GM18502 (cell line): ENCODE measurements around the gene DUX4.
A peak's percentile ranks its signal among the peaks of the same experiment; 100 is the strongest.
"Not testable (repeated sequence)": the region's sequence is repeated elsewhere in the genome, so short reads cannot be mapped to it uniquely, and the experiment has no call there.

Experiments
- ATAC-seq: cut with Tn5 transposase; IDR thresholded peaks from one replicate; pipeline ENCODE4 v1.9.1; 2021; ENCODE audit warnings: mild to moderate bottlenecking; ENCODE audit not compliant: unreplicated experiment, poor library complexity

The DUX4 gene

DNA sequence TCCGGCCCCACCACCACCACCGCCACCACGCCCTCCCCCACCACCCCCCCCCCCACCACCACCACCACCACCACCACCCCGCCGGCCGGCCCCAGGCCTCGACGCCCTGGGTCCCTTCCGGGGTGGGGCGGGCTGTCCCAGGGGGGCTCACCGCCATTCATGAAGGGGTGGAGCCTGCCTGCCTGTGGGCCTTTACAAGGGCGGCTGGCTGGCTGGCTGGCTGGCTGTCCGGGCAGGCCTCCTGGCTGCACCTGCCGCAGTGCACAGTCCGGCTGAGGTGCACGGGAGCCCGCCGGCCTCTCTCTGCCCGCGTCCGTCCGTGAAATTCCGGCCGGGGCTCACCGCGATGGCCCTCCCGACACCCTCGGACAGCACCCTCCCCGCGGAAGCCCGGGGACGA, at the start of gene DUX4:
TSS of gene DUX4 (plus strand) at position 347 of the 400 bp plus-strand sequence. CDS start at position 347, 0 bp downstream.
- not testable (repeated sequence) for ATAC-seq

DNA sequence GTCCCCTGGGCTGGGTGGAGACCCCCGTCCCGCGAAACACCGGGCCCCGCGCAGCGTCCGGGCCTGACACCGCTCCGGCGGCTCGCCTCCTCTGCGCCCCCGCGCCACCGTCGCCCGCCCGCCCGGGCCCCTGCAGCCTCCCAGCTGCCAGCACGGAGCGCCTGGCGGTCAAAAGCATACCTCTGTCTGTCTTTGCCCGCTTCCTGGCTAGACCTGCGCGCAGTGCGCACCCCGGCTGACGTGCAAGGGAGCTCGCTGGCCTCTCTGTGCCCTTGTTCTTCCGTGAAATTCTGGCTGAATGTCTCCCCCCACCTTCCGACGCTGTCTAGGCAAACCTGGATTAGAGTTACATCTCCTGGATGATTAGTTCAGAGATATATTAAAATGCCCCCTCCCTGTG, 1.9 kb downstream of the DUX4 start:
- ATAC-seq: not testable (repeated sequence)

DNA sequence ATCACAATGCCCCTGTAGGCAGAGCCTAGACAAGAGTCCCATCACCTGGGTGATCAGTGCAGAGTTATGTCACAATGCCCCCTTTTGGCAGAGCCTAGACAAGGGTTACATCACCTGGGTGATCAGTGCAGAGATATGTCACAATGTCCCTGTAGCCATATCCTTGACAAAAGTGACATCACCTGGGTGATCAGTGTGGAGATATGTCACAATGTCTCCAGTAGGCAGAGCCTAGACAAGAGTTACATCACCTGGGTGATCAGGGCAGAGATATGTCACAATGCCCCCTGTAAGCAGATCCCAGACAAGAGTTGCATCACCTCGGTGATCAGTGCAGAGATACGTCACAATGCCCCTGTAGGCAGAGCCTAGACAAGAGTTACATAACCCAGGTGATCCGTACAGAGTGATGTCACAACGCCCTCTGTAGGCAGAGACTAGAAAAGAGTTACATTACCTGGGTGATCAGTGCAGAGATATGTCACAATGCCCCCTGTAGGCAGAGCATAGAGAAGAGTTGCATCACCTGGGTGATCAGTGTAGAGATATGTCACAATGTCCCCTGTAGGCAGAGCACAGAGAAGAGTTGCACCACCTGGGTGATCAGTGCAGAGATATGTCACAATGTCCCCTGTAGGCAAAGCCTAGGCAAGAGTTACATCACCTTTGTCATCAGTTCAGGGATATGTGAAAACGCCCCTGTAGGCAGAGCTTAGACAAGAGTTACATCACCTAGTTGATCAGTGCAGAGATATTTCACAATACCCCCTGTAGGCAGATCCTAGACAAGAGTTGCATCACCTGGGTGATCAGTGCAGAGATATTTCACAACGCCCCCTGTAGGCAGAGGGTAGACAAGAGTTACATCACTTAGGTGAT, 4.4 kb downstream of the DUX4 start:
- ATAC-seq: peak; percentile 38

DNA sequence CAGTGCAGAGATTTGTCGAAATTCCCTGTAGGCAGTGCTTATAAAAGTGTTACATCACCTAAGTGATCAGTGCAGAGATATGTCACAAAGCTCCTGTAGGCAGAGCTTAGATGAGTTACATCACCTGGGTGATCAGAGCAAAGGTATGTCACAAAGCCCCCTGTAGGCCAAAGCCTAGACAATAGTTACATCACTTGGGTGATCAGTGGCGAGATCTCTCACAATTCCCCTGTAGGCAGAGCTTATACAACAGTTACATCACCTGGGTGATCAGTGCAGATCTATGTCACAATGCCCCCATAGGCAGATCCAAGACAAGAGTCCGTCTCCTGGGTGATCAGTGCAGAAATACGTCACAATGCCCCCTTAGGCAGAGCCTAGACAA, 5.0 kb downstream of the DUX4 start:
- peak; percentile 13 for ATAC-seq

DNA sequence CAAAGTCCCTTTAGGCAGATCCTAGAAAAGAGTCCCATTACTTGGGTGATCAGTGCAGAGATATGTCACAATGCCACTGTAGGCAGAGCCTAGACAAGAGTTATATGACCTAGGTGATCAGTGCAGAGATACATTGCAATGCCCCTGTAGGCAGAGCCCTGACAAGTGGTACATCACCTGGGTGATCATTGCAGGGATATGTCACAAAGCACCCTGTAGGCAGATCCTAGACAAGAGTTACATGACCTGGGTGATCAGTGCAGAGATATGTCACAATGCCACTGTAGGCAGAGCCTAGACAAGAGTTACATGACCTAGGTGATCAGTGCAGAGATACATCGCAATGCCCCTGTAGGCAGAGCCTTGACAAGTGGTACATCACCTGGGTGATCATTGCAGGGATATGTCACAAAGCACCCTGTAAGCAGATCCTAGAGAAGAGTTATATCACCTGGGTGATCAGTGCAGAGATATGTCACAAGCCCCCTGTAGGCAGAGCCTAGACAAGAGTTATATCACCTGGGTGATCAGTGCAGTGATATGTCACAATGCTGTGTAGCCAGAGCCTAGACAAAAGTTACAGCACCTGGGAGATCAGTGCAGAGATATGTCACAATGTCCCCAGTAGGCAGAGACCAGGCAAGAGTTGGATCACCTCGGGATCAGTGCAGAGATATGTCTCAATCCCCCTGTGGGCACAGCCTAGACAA, 5.6 kb downstream of the DUX4 start:
- ATAC-seq: peak; percentile 64

DNA sequence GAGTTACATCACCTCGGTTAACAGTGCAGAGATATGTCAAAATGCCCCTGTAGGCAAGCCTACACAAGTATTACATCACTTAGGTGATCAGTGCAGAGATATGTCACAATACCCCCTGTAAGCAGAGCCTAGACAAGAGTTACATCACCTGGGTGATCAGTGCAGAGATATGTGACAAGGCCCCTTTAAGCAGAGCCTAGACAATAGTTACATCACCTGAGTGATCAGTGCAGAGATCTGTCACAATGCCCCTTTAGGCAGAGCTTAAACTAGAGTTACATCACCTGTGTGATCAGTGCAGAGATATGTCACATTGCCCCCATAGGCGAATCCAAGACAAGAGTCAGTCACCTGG, 6.1 kb downstream of the DUX4 start:
- not testable (repeated sequence) for ATAC-seq

DNA sequence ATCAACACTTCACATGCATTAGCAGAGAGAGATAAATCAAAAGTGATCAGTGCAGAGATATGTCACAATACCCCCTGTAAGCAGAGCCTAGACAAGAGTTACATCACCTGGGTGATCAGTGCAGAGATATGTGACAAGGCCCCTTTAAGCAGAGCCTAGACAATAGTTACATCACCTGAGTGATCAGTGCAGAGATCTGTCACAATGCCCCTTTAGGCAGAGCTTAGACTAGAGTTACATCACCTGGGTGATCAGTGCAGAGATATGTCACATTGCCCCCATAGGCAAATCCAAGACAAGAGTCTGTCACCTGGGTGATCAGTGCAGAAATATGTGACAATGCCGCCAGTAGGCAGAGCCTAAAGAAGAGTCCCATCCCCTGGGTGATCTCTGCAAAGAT, 7.4 kb downstream of the DUX4 start:
- not testable (repeated sequence) for ATAC-seq

DNA sequence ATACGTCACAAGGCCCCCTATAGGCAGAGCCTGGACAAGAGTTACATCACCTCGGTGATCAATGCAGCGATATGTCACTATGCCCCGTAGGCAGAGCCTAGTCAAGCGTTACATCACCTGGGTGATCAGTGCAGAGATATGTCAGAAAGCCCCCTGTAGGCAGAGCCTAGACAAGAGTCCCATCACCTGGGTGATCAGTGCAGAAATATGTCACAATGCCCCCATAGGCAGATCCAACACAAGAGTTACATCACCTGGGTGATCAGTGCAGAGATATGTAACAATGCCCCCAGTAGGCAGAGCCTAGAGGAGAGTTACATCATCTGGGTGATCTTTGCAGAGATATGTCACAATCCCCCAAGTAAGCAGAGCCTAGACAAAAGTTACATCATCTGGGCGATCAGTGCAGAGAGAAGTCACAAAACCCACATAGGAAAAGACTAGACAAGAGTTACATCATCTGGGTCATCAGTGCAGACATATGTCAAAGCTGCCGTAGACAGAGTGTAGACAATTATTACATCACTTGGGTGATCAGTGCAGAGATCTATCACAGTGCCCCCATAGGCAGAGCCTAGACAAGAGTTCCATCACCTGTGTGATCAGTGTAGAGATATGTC, 8.0 kb downstream of the DUX4 start:
- not testable (repeated sequence) for ATAC-seq

DNA sequence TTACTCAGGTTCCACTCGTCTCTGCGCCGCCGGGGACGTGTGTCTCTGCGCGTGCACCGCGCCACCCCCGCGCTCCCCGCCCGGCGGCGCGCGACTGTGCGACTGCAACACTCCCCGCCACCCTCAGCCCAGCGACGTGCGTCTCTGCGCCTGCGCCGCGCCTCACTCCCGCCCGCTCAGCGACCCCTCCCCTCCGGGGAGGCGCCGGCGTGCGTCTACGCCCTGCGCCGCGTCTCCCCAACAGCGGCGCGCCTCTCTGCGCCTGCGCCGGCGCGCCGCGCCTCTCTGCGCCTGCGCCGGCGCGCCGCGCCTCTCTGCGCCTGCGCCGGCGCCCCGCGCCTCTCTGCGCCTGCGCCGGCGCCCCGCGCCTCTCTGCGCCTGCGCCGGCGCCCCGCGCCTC, 29.9 kb downstream of the DUX4 start:
- ATAC-seq: not testable (repeated sequence)
